WI38 (cell line): ENCODE results near the gene BANF2.
"Not testable (repeated sequence)": the region's sequence is repeated elsewhere in the genome, so short reads cannot be mapped to it uniquely, and the experiment has no call there.

Source experiments
- H3K4me3 ChIP-seq: 2 replicates; pipeline ENCODE4 v1.5.1; 2011; ENCODE audit warnings: low read depth, mild to moderate bottlenecking, control low read depth, low read length
- TF ChIP-seq, protein P1 (sequence below): IDR thresholded peaks from 2 replicates; pipeline ENCODE4 v1.5.1; 2012; ENCODE audit warnings: low read depth, mild to moderate bottlenecking, control low read depth, low read length

The BANF2 gene

DNA sequence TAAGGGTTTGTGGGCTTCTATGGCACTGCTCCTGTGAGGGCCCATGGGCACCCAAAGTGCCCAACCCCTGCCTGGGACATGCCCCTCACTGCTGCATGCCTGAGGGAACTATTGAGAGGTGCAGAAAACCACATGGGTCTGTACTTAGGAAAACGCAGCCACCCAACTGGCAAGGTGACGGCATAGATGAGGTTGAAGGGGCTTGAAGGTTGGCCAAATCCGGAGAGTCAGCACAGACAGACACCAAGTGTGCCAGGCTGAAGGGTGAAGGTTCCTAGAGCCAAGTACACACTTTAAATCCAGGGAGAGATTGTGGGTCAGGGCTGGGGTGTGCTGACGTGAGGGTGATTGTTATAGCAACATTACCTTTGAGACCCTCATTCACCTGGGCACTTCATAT is 6.2 kb downstream of the BANF2 start:
- TF ChIP-seq, protein P1, sequence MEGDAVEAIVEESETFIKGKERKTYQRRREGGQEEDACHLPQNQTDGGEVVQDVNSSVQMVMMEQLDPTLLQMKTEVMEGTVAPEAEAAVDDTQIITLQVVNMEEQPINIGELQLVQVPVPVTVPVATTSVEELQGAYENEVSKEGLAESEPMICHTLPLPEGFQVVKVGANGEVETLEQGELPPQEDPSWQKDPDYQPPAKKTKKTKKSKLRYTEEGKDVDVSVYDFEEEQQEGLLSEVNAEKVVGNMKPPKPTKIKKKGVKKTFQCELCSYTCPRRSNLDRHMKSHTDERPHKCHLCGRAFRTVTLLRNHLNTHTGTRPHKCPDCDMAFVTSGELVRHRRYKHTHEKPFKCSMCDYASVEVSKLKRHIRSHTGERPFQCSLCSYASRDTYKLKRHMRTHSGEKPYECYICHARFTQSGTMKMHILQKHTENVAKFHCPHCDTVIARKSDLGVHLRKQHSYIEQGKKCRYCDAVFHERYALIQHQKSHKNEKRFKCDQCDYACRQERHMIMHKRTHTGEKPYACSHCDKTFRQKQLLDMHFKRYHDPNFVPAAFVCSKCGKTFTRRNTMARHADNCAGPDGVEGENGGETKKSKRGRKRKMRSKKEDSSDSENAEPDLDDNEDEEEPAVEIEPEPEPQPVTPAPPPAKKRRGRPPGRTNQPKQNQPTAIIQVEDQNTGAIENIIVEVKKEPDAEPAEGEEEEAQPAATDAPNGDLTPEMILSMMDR, result no peak

GRCh38 chr20:17706632-17707031 is 6.9 kb downstream of the BANF2 start:
- H3K4me3 ChIP-seq, result no peak overlapping the region
- TF ChIP-seq, protein P1, result no peak

More for the DNA sequence above, 6.2 kb downstream of the BANF2 start:
- H3K4me3 ChIP-seq, result no peak overlapping the region

GRCh38 chr20:17707951-17708350 is 8.2 kb downstream of the BANF2 start:
- not testable (repeated sequence) for H3K4me3 ChIP-seq

DNA sequence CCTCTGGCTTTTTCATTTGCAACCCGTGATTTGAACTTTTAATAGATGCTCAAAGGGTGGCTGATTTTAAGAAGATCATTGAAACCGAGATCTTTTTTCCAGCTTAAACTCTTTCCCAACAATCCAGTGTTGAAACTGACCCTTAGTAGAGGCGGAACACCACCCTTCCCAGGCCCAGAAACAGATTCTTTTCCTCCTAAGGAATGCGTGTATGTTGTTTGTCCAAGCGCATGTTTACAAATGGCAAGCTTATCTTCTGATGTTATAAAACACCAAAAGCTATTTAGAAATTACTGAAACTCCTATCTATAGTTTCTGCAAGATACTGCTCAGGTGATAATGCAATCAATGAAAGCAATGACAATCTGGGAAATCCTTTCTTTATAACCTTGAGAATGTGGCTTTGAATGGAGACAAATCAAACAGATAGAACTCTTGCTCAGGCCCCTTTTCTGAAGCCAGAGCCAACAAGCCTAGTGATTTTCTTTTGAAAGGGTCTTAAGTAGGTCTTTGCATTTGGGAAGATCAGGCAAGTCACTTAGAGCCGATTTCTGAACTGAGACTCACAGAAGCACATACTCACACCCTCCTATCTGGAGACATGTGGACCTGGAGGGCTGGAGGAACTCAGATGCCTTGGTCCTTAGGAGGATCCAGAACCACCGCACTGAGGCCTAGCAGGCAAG is 9.1 kb downstream of the BANF2 start:
- TF ChIP-seq, protein P1, result no peak
- no peak overlapping the region for H3K4me3 ChIP-seq

DNA sequence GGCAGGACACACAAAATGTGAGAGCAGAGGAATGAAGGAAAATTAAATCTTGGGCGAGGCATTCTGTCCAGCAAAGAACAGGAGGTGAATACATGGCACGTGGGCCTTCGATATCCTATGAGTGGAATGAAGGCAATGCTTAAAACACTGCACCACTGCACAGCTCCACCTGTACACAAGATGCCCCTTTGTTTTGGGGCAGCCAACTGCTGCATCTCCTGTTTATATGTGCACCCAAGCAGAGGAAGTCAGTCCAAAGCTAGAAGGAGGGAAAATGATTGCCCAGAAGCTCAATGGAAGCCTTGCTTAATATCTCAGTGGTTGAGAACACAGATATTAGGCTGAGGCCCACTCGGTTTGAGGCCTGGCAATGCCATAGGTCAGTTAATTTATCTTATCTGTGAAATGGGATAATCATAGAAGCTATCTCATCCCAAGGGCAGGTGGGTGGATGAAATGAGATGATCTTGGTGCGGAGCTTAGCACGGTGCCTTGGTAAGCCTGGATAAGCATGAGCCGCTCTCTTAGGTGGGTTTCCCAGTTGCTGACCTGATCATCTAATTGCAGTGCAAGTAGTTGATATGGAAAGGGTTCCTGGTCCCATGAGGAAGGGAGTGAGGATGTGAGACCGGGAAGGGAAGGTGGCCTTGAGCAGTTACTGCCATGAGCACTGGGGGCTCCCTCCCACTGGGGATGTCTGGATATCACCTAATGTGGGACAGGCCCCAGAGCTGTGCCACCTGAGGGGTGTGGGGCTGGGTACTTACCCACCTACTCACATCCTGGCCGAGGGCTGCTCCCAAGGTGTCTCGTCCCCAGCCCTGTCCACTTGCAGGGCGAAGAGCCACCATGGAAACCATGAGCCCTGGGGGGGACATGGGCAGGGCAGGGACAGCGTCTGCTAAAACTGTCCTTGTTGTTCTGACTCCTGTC is 9.9 kb downstream of the BANF2 start:
- no peak overlapping the region for H3K4me3 ChIP-seq
- TF ChIP-seq, protein P1, result no peak

- TF ChIP-seq, protein P1, result no peak
- H3K4me3 ChIP-seq, result no peak overlapping the region
These were observed 10.9 kb downstream of the BANF2 start for GRCh38 chr20:17710379-17711266.

- no peak overlapping the region for H3K4me3 ChIP-seq
- TF ChIP-seq, protein P1, result no peak
These were observed 11.5 kb downstream of the BANF2 start for GRCh38 chr20:17711267-17711627.
